IMR-90 (cell line): ENCODE measurements around the gene MACC1. TPM values are rescaled to one million over a fixed set of nuclear protein-coding genes. Genes with fewer than 3 reads are reported as not detected.

Experiments
- ATAC-seq: fragments of 200-7000 bp; cut with Tn5 transposase; 2 replicates; pipeline ENCODE4 v1.9.1; 2020; ENCODE audit warnings: low read depth, mild to moderate bottlenecking, moderate library complexity
- BruUV-seq: library from RNA; stranded (reverse); fragments of 400-500 nt; replicated peaks from 2 replicates; lab custom pipeline; 2021; lab: Mats Ljungman, UMichigan
- CTCF ChIA-PET: fragments of 300-600 bp; formaldehyde crosslinking; extraction: SDS; loops from one replicate; lab custom pipeline; 2021; ENCODE audit warnings: antibody characterized with exemption; lab: Yijun Ruan, JAX
- POLR2A ChIA-PET: fragments of 300-600 bp; sonication (Branson Sonifier 250); formaldehyde crosslinking; loops from one replicate; lab custom pipeline; 2022; ENCODE audit warnings: antibody characterized with exemption; ENCODE audit not compliant: unreplicated experiment; lab: Charles Lee
- DNase-seq: peaks from one replicate; pipeline ENCODE4 v3.0.0; 2013
- H2AFZ ChIP-seq: replicated peaks from 2 replicates; pipeline ENCODE3; 2013; ENCODE audit warnings: low read length, mild to moderate bottlenecking; ENCODE audit not compliant: poor library complexity
- H2AK5ac ChIP-seq: 2 replicates; pipeline ENCODE4 v1.6.1; 2013; ENCODE audit warnings: low read depth, low read length, inconsistent platforms
- H2AK9ac ChIP-seq: replicated peaks from 2 replicates; pipeline ENCODE3; 2013; ENCODE audit warnings: mild to moderate bottlenecking, low read depth, low read length, moderate library complexity; ENCODE audit not compliant: poor library complexity
- H2BK120ac ChIP-seq: 2 replicates; pipeline ENCODE4 v1.6.1; 2013; ENCODE audit warnings: low read depth, low read length, inconsistent platforms
- H2BK15ac ChIP-seq: 3 replicates; pipeline ENCODE4 v1.6.1; 2013; ENCODE audit warnings: low read depth, low read length, inconsistent platforms
- H2BK20ac ChIP-seq: 2 replicates; pipeline ENCODE4 v1.6.1; 2013; ENCODE audit warnings: low read depth, mild to moderate bottlenecking, inconsistent platforms, low read length, moderate library complexity
- H2BK5ac ChIP-seq: 2 replicates; pipeline ENCODE4 v1.6.1; 2013; ENCODE audit warnings: mild to moderate bottlenecking, low read depth, low read length, inconsistent platforms; ENCODE audit not compliant: poor library complexity, severe bottlenecking
- H3K14ac ChIP-seq: replicated peaks from 2 replicates; pipeline ENCODE4 v1.6.1; 2013; ENCODE audit warnings: low read depth, low read length, inconsistent platforms
- H3K18ac ChIP-seq: 2 replicates; pipeline ENCODE4 v1.6.1; 2013; ENCODE audit warnings: low read depth, low read length, control low read depth
- H3K23ac ChIP-seq: 2 replicates; pipeline ENCODE4 v1.6.1; 2013; ENCODE audit warnings: low read depth, low read length, inconsistent platforms
- H3K27ac ChIP-seq: 2 replicates; pipeline ENCODE4 v1.5.1; 2013; ENCODE audit warnings: mild to moderate bottlenecking, control low read depth, low read length; ENCODE audit not compliant: insufficient read depth
- H3K27me3 ChIP-seq: 2 replicates; pipeline ENCODE4 v1.6.1; 2013; ENCODE audit warnings: low read length; ENCODE audit not compliant: control insufficient read depth, insufficient read depth
- H3K36me3 ChIP-seq: 2 replicates; pipeline ENCODE4 v1.6.1; 2013; ENCODE audit warnings: low read length, mixed read lengths; ENCODE audit not compliant: control insufficient read depth, insufficient read depth
- H3K4ac ChIP-seq: 2 replicates; pipeline ENCODE4 v1.6.1; 2013; ENCODE audit warnings: low read depth, low read length, inconsistent platforms
- H3K4me1 ChIP-seq: 2 replicates; pipeline ENCODE4 v1.6.1; 2013; ENCODE audit warnings: low read length, mixed read lengths; ENCODE audit not compliant: control insufficient read depth, insufficient read depth
- H3K4me2 ChIP-seq: 2 replicates; pipeline ENCODE4 v1.6.1; 2013; ENCODE audit warnings: low read depth, mild to moderate bottlenecking, control low read depth, low read length, moderate library complexity
- H3K4me3 ChIP-seq: 2 replicates; pipeline ENCODE4 v1.5.1; 2013; ENCODE audit warnings: low read depth, mild to moderate bottlenecking, control low read depth, low read length, moderate library complexity; ENCODE audit not compliant: insufficient read depth
- H3K56ac ChIP-seq: 2 replicates; pipeline ENCODE4 v1.6.1; 2013; ENCODE audit warnings: low read length, inconsistent platforms; ENCODE audit not compliant: insufficient read depth; ENCODE audit errors: extremely low read depth
- H3K79me1 ChIP-seq, 2 experiments: 2 replicates each; pipeline ENCODE4 v1.6.1; 2013; ENCODE audit warnings: low read length in 2 of 2, inconsistent platforms in 1 of 2, low read depth in 1 of 2
- H3K9ac ChIP-seq: 2 replicates; pipeline ENCODE4 v1.6.1; 2013; ENCODE audit warnings: low read depth, low read length, control low read depth
- H3K9me1 ChIP-seq: 2 replicates; pipeline ENCODE4 v1.6.1; 2013; ENCODE audit warnings: low read length, inconsistent platforms; ENCODE audit not compliant: insufficient read depth
- H3K9me3 ChIP-seq: 2 replicates; pipeline ENCODE4 v1.6.1; 2013; ENCODE audit warnings: low read length; ENCODE audit not compliant: control insufficient read depth, insufficient read depth
- H4K20me1 ChIP-seq: 2 replicates; pipeline ENCODE4 v1.6.1; 2013; ENCODE audit warnings: low read length, inconsistent platforms; ENCODE audit not compliant: insufficient read depth
- H4K5ac ChIP-seq: 2 replicates; pipeline ENCODE4 v1.6.1; 2013; ENCODE audit warnings: mild to moderate bottlenecking, low read depth, low read length, control low read depth
- H4K8ac ChIP-seq, 2 experiments: 2 replicates each; pipeline ENCODE4 v1.6.1; 2013; ENCODE audit warnings: low read depth in 2 of 2, low read length in 2 of 2, control low read depth in 1 of 2, inconsistent platforms in 1 of 2
- H4K91ac ChIP-seq: 2 replicates; pipeline ENCODE4 v1.6.1; 2013; ENCODE audit warnings: low read depth, low read length, inconsistent platforms; ENCODE audit not compliant: insufficient read depth
- BHLHE40 ChIP-seq: fragments of 150-350 bp; IDR thresholded peaks from 2 replicates; pipeline ENCODE4 v1.6.1; 2016; ENCODE audit warnings: mild to moderate bottlenecking, low read depth, low read length
- CHD1 ChIP-seq: IDR thresholded peaks from 2 replicates; pipeline ENCODE4 v1.6.1; 2012; ENCODE audit warnings: low read depth, low read length, improper control_type of control experiment
- FOS ChIP-seq: fragments of 150-350 bp; IDR thresholded peaks from 2 replicates; pipeline ENCODE4 v1.6.1; 2016; ENCODE audit warnings: low read depth, low read length
- NFE2L2 ChIP-seq: fragments of 150-350 bp; IDR thresholded peaks from 2 replicates; pipeline ENCODE4 v1.6.1; 2016; ENCODE audit warnings: low read depth, mild to moderate bottlenecking, low read length
- POLR2A ChIP-seq: IDR thresholded peaks from 2 replicates; pipeline ENCODE4 v1.6.1; 2012; ENCODE audit warnings: mild to moderate bottlenecking, low read depth, low read length
- RAD21 ChIP-seq: IDR thresholded peaks from 2 replicates; pipeline ENCODE4 v1.6.1; 2012; ENCODE audit warnings: low read length, improper control_type of control experiment
- RCOR1 ChIP-seq: IDR thresholded peaks from 2 replicates; pipeline ENCODE4 v1.6.1; 2012; ENCODE audit warnings: mild to moderate bottlenecking, low read length, improper control_type of control experiment; ENCODE audit not compliant: insufficient replicate concordance
- RFX5 ChIP-seq: IDR thresholded peaks from 2 replicates; pipeline ENCODE4 v1.8.0; 2012; ENCODE audit warnings: low read depth, mild to moderate bottlenecking, low read length, moderate library complexity
- SMC3 ChIP-seq: fragments of 150-350 bp; IDR thresholded peaks from 2 replicates; pipeline ENCODE4 v1.6.1; 2016; ENCODE audit warnings: low read depth, mild to moderate bottlenecking, antibody characterized with exemption, low read length, moderate library complexity
- WGBS, 2 experiments: methylation state at CpG; one replicate each; pipeline versions ENCODE4 v1.1.5 to v1.1.7; 2013; ENCODE audit warnings: missing lambda C conversion rate in 2 of 2; ENCODE audit not compliant: insufficient read length in 1 of 2; ENCODE audit errors: extremely low coverage in 2 of 2; 5-methylcytosine and 5-hydroxymethylcytosine counted together
- dilution Hi-C: fragments of 300-500 bp; cut with HindIII; formaldehyde crosslinking; loops from one replicate; pipeline ENCODE4 v1.14.3; 2018; ENCODE audit warnings: low sequenced_read_pairs; ENCODE audit not compliant: unreplicated experiment
- in situ Hi-C: fragments of 300-500 bp; cut with MboI; formaldehyde crosslinking; loops from 3 replicates; pipeline ENCODE4 v1.14.3; 2019; ENCODE audit warnings: low sequenced_read_pairs, inconsistent platforms, mixed read lengths
- intact Hi-C: fragments of 100-400 bp; cut with micrococcal nuclease; formaldehyde crosslinking; loops from 2 replicates; pipeline ENCODE4 v1.10.0; 2022
- polyA plus RNA-seq, 3 experiments: library from polyadenylated mRNA; depleted of rRNA; stranded (reverse); fragments of >200 nt; gene quantifications; 2 replicates each; pipeline ENCODE4 v1.2.3, GENCODE V29; 2012; ENCODE audit warnings: low replicate concordance in 1 of 3
- total RNA-seq: library from RNA; depleted of rRNA; stranded (reverse); fragments of >200 nt; gene quantifications from 2 replicates; pipeline ENCODE4 v1.2.3, GENCODE V29; 2012
- TF ChIP-seq, protein P1 (sequence below): conservative IDR thresholded peaks from 2 replicates; pipeline ENCODE4 v1.5.1; 2012; ENCODE audit warnings: mild to moderate bottlenecking, low read depth, low read length, improper control_type of control experiment
- TF ChIP-seq, protein P2 (sequence below): fragments of 150-350 bp; IDR thresholded peaks from 2 replicates; pipeline ENCODE4 v1.6.1; 2017; ENCODE audit warnings: mild to moderate bottlenecking, antibody characterized with exemption, low read length, low read depth

Gene MACC1
- total and polyA plus RNA-seq, 2 of the 4 experiments (the other 2 are of a cell fraction) = under 0.01 TPM; not detected in 1

DNA sequence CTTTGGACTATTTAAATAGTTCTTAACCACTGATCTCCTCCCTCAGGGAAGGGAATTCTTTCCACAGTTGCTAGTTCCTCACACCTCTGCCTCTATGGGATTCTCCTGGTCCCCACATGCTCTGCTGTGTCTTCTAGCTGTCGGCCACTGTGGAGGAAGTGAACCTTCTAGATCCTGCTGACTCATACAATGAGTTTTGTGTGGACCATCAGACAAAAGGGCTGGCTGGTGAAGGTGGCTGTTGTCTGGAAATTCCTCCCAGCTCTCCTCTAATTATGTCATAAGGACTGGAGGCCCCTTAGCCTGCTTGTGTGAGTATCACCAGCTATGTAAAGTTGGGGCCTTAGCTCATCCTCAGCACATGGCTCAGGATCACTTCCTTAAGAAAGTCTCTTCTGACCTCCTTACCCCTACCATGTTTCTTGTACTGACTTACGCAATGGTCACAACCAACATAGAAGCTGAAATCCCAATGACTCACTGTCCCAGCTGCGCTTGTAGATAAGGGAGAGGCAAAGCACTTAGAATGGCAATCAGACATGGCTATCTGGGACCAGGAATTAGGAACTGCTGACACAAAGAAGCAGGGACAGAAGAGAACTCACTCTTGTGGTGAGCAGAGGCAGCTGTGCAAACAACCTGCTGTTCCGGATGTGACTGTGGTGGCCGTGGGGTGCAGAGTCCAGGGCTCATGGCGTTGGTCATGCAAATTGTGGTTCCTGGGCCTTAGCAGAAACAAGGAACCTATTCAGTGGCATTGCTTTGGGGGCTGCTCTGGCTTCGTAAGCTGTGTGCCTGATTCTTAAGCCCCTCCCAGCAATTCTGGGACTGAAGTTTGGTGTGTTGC lies 2.5 kb upstream of the MACC1 start (continued):
- TF ChIP-seq, protein P1, sequence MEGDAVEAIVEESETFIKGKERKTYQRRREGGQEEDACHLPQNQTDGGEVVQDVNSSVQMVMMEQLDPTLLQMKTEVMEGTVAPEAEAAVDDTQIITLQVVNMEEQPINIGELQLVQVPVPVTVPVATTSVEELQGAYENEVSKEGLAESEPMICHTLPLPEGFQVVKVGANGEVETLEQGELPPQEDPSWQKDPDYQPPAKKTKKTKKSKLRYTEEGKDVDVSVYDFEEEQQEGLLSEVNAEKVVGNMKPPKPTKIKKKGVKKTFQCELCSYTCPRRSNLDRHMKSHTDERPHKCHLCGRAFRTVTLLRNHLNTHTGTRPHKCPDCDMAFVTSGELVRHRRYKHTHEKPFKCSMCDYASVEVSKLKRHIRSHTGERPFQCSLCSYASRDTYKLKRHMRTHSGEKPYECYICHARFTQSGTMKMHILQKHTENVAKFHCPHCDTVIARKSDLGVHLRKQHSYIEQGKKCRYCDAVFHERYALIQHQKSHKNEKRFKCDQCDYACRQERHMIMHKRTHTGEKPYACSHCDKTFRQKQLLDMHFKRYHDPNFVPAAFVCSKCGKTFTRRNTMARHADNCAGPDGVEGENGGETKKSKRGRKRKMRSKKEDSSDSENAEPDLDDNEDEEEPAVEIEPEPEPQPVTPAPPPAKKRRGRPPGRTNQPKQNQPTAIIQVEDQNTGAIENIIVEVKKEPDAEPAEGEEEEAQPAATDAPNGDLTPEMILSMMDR = no peak

DNA sequence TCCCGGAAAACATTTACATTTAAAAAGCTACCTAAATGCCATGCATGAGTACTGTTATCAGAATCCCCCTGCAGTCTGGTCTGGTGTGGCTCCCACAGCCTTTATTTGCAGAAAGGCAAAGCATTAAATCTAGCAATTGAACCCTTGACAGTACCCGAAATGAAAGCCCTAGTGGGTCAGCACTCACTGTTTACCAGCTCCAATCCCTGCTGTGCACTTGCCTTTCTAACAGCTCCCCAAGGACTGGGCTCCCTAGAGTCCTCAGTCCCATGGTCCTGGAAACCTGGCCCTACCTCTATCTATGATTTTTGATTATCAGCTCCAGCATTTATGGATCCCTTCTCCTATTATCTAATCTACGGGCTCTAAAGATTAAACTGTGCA lies 1.9 kb upstream of the MACC1 start:
- dilution Hi-C loops = no loop called here
- CTCF ChIA-PET = no interaction called here
- TF ChIP-seq NFE2L2 (no peak), RAD21 (no peak), POLR2A (no peak), SMC3 (no peak), RFX5 (no peak), CHD1 (no peak), RCOR1 (no peak), BHLHE40 (no peak), FOS (no peak)
- TF ChIP-seq, protein P1 = no peak
- TF ChIP-seq, protein P2, sequence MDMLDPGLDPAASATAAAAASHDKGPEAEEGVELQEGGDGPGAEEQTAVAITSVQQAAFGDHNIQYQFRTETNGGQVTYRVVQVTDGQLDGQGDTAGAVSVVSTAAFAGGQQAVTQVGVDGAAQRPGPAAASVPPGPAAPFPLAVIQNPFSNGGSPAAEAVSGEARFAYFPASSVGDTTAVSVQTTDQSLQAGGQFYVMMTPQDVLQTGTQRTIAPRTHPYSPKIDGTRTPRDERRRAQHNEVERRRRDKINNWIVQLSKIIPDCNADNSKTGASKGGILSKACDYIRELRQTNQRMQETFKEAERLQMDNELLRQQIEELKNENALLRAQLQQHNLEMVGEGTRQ = no peak

More for the DNA sequence above, 1.9 kb upstream of the MACC1 start:
- no peak overlapping the region for H3K56ac ChIP-seq
- in situ Hi-C loops (no loop called here), intact Hi-C loops (no loop called here)
- H4K91ac ChIP-seq = peak overlapping the region; percentile 86
- peak overlapping the region; percentile 62 for H3K18ac ChIP-seq
- H3K4me3 ChIP-seq = no peak overlapping the region
- BruUV-seq = no TSS peak
- 83% methylated on average over 1 of the region's 3 CpGs; no CpG with 5 or more reads in 1 of the 2 experiments for WGBS, 2 experiments
- no peaks in the 10 kb centered on the region for H3K36me3 ChIP-seq
- peak overlapping the region; percentile 90; the same call in 1 of the 3 replicates for H2BK15ac ChIP-seq
- POLR2A ChIA-PET = no interaction called here
- H3K4ac ChIP-seq = peak overlapping the region; percentile 89
- ATAC-seq = no peak
- H3K9ac ChIP-seq = no peak overlapping the region
- peak overlapping the region; percentile 40 for H4K5ac ChIP-seq
- peak overlapping the region; percentile 87; the same call in 1 of the 2 replicates for H3K27ac ChIP-seq
- H3K23ac ChIP-seq = peak overlapping the region; percentile 61; the same call in 1 of the 2 replicates
- H2AFZ ChIP-seq = no peak overlapping the region
- H3K79me1 ChIP-seq = no peaks in the 10 kb centered on the region
- no peaks in the 10 kb centered on the region for H3K9me3 ChIP-seq
- DNase-seq = no peak
- peaks cover 6% of the 10 kb centered on the region for H3K9me1 ChIP-seq
- peak overlapping the region; percentile 95 for H2BK20ac ChIP-seq
- H3K4me1 ChIP-seq = peaks cover 17% of the 10 kb centered on the region
- no peaks in the 10 kb centered on the region for H4K20me1 ChIP-seq
- H2BK5ac ChIP-seq = peak overlapping the region; percentile 89
- H4K8ac ChIP-seq = peak overlapping the region; percentile 23 to 86; a peak in 3 of 4 replicates
- no peak overlapping the region for H3K4me2 ChIP-seq
- no peaks in the 10 kb centered on the region for H3K27me3 ChIP-seq
- peak overlapping the region; percentile 93 for H2BK120ac ChIP-seq
- H2AK9ac ChIP-seq = no peak overlapping the region
- H2AK5ac ChIP-seq = peak overlapping the region; percentile 90
- H3K14ac ChIP-seq = peak overlapping the region; percentile 83
